Stomach (tissue), 4 donors: ENCODE results near the gene MANSC1.

Experiments used
- CTCF ChIP-seq, 7 experiments: fragments of 450-650 bp in 4 of 7; fragments of 200-600 bp in 3 of 7; sonication (generic) in 3 of 7; IDR thresholded peaks; one replicate each; pipeline ENCODE4 v1.5.1; 2016 to 2019; ENCODE audit warnings: antibody characterized with exemption in 7 of 7, control low read depth in 2 of 7, mild to moderate bottlenecking in 1 of 7
- EP300 ChIP-seq: sonication (generic); formaldehyde crosslinking; IDR thresholded peaks from one replicate; pipeline ENCODE4 v1.6.1; 2017; ENCODE audit warnings: antibody characterized with exemption
- POLR2A ChIP-seq, 4 donors: fragments of 450-650 bp; IDR thresholded peaks; one replicate each; pipeline ENCODE4 v1.6.1; 2016; ENCODE audit warnings: antibody characterized with exemption in 4 of 4, control low read depth in 2 of 4, mild to moderate bottlenecking in 1 of 4, moderate library complexity in 1 of 4

- TF ChIP-seq EP300, result no peak
- no peak for TF ChIP-seq POLR2A (IDR thresholded peaks at IDR 0.05)
- no peak for TF ChIP-seq CTCF (IDR thresholded peaks at IDR 0.05)
These were observed 52.7 kb downstream of the MANSC1 start for GRCh38 chr12:12297201-12297830.
